K562 (cell line): Measurements from ENCODE around the gene CCDC7. TPM values are rescaled to one million over a fixed set of nuclear protein-coding genes. Genes with fewer than 3 reads are reported as not detected.
A peak's percentile ranks its signal among the peaks of the same experiment; 100 is the strongest.

ENCODE experiments used
- AFF1 ChIP-seq, 2 experiments: fragments of 450-650 bp; IDR thresholded peaks; 2 replicates each; pipeline ENCODE4 v1.6.1; 2018; ENCODE audit warnings: mild to moderate bottlenecking in 2 of 2, low read depth in 1 of 2; ENCODE audit not compliant: partially characterized antibody in 2 of 2
- BCLAF1 ChIP-seq, 2 experiments: fragments of 450-650 bp in 1 of 2; IDR thresholded peaks; 2 replicates each; pipeline ENCODE4 v1.6.1; 2011 to 2017; ENCODE audit warnings: low read depth in 2 of 2, antibody characterized with exemption in 1 of 2, borderline replicate concordance in 1 of 2, low read length in 1 of 2, mild to moderate bottlenecking in 1 of 2, mixed read lengths in 1 of 2; ENCODE audit not compliant: control insufficient read depth in 1 of 2
- BHLHE40 ChIP-seq: IDR thresholded peaks from 2 replicates; pipeline ENCODE4 v1.6.1; 2011; ENCODE audit warnings: low read length, improper control_type of control experiment
- ELF1 ChIP-seq: fragments of 200-800 bp; sonication (Bioruptor generic); IDR thresholded peaks from 2 replicates; pipeline ENCODE4 v1.6.1; 2016; ENCODE audit warnings: missing genetic modification characterization, missing compliant biosample characterization
- EP400 ChIP-seq: fragments of 450-650 bp; IDR thresholded peaks from 2 replicates; pipeline ENCODE4 v1.6.1; 2017; ENCODE audit warnings: antibody characterized with exemption, mild to moderate bottlenecking, moderate library complexity
- GTF3C2 ChIP-seq: IDR thresholded peaks from 3 replicates; pipeline ENCODE4 v1.6.1; 2011; ENCODE audit warnings: borderline replicate concordance, mild to moderate bottlenecking, moderate library complexity; ENCODE audit not compliant: insufficient read length; ENCODE audit errors: extremely low read depth
- RB1 ChIP-seq: fragments of 450-650 bp; IDR thresholded peaks from 2 replicates; pipeline ENCODE4 v1.6.1; 2017; ENCODE audit warnings: low read depth, mild to moderate bottlenecking
- RBFOX2 ChIP-seq: fragments of 200-400 bp; formaldehyde crosslinking; IDR thresholded peaks from 2 replicates; pipeline ENCODE4 v1.6.1; 2017; ENCODE audit warnings: low read depth, mild to moderate bottlenecking, low read length, moderate library complexity
- SAP30 ChIP-seq: fragments of 200-600 bp; sonication (generic); IDR thresholded peaks from 2 replicates; pipeline ENCODE4 v1.6.1; 2012; ENCODE audit warnings: borderline replicate concordance, low read depth, mild to moderate bottlenecking, moderate library complexity, low read length, control low read depth, inconsistent platforms; ENCODE audit not compliant: insufficient read depth, poor library complexity, severe bottlenecking
- ZNF263 ChIP-seq: sonication (generic); formaldehyde crosslinking; IDR thresholded peaks from 2 replicates; pipeline ENCODE4 v1.8.0; 2022; ENCODE audit warnings: mild to moderate bottlenecking, missing genetic modification reagents, borderline replicate concordance
- ZNF766 ChIP-seq: fragments of 200-800 bp; sonication (Bioruptor generic); conservative IDR thresholded peaks from 2 replicates; pipeline ENCODE4 v1.6.1; 2016; ENCODE audit warnings: missing genetic modification characterization, missing compliant biosample characterization
- polyA plus RNA-seq, 8 experiments: library from polyadenylated mRNA; depleted of rRNA in 4 of 8; stranded (reverse) in 5 of 8; unstranded in 3 of 8; fragments of >200 nt; fragmentation: Nextera tagmentation in 2 of 8; fragmentation: Illumina TruSeq in 1 of 8; extraction: Ambion mirVana in 2 of 8; extraction: Trizol in 1 of 8; gene quantifications; 2 replicates each; pipeline versions ENCODE4 v1.2.1 to v1.2.3, GENCODE V29; 2011 to 2014; ENCODE audit warnings: inconsistent platforms in 1 of 8, missing spikeins in 1 of 8
- total RNA-seq, 7 experiments: library from RNA; depleted of rRNA in 6 of 7; stranded (reverse); fragments of >200 nt in 6 of 7; fragmentation: Illumina TruSeq in 2 of 7; extraction: Trizol in 2 of 7; gene quantifications; 2 replicates each; pipeline versions ENCODE4 v1.2.1 to v1.2.3, GENCODE V29; 2011 to 2021; ENCODE audit warnings: low replicate concordance in 1 of 7

CCDC7 gene
- total and polyA plus RNA-seq, 9 of the 15 experiments (the other 6 are each of a cell fraction or from before 2014, with no cell fraction given) = 1.5 to 6.6 (median 2.7) TPM

- TF ChIP-seq ZNF766 = no peak; the same call in 1 of the 2 replicates
- no peak for TF ChIP-seq ZNF263 (CRISPR knock-in tag)
- TF ChIP-seq EP400 = peak; percentile 60
- no peak for TF ChIP-seq AFF1 (IDR thresholded peaks at IDR 0.05; ENCODE audit: low read depth in 1 of 2, partially characterized antibody in 2 of 2)
- peak; percentile 15; the same call in 1 of the 2 replicates for TF ChIP-seq BHLHE40
- TF ChIP-seq BCLAF1 (IDR thresholded peaks at IDR 0.05; ENCODE audit: borderline replicate concordance in 1 of 2, control insufficient read depth in 1 of 2, low read depth in 2 of 2, low read length in 1 of 2) = peak in 1 of 2 experiments; percentile 69; a peak in 1 of 4 replicates
- no peak for TF ChIP-seq GTF3C2
- peak; percentile 90 for TF ChIP-seq ELF1
- TF ChIP-seq RB1 = peak; percentile 84; the same call in 1 of the 2 replicates
- peak; percentile 47 for TF ChIP-seq SAP30
- TF ChIP-seq RBFOX2 = peak; percentile 98
These were observed at the start of gene CCDC7 (continued) for GRCh38 chr10:32445740-32446535.
